Osteoblast (primary cell): ENCODE measurements around the gene HHAT. TPM values are rescaled to one million over a fixed set of nuclear protein-coding genes. Genes with fewer than 3 reads are reported as not detected.
A peak's percentile ranks its signal among the peaks of the same experiment; 100 is the strongest.

ENCODE experiments used
- DNase-seq: peaks from one replicate; pipeline ENCODE4 v3.0.0; 2011; ENCODE audit warnings: low spot score, mixed read lengths; ENCODE audit not compliant: insufficient read length; ENCODE audit errors: missing footprints
- H2AFZ ChIP-seq: 2 replicates; pipeline ENCODE4 v1.6.0; 2011; ENCODE audit warnings: mild to moderate bottlenecking, low read length
- H3K27ac ChIP-seq: 2 replicates; pipeline ENCODE4 v1.5.1; 2011; ENCODE audit warnings: mild to moderate bottlenecking, low read depth, low read length, moderate library complexity
- H3K27me3 ChIP-seq: 2 replicates; pipeline ENCODE4 v1.6.0; 2012; ENCODE audit warnings: mild to moderate bottlenecking, control low read depth, inconsistent platforms, low read length, moderate library complexity; ENCODE audit not compliant: insufficient read depth
- H3K36me3 ChIP-seq: 2 replicates; pipeline ENCODE4 v1.5.1; 2011; ENCODE audit warnings: mild to moderate bottlenecking, low read length, control low read depth, moderate library complexity; ENCODE audit not compliant: insufficient read depth
- H3K4me1 ChIP-seq: 2 replicates; pipeline ENCODE4 v1.5.1; 2011; ENCODE audit warnings: mild to moderate bottlenecking, low read length, control low read depth, moderate library complexity; ENCODE audit not compliant: insufficient read depth
- H3K4me2 ChIP-seq: 2 replicates; pipeline ENCODE4 v1.6.0; 2011; ENCODE audit warnings: mild to moderate bottlenecking, low read length; ENCODE audit not compliant: insufficient read depth
- H3K4me3 ChIP-seq: fragments of 200-600 bp; sonication (generic); 3 replicates; pipeline ENCODE4 v1.5.1; 2012; ENCODE audit warnings: mild to moderate bottlenecking, low read length, inconsistent platforms; ENCODE audit not compliant: insufficient read depth
- H3K79me2 ChIP-seq: 2 replicates; pipeline ENCODE4 v1.6.0; 2012; ENCODE audit warnings: mild to moderate bottlenecking, low read length, control low read depth, inconsistent platforms; ENCODE audit not compliant: insufficient read depth
- H3K9me3 ChIP-seq: 2 replicates; pipeline ENCODE4 v1.5.1; 2011; ENCODE audit warnings: low read depth, low read length, control low read depth
- H4K20me1 ChIP-seq: 2 replicates; pipeline ENCODE4 v1.6.0; 2012; ENCODE audit warnings: mild to moderate bottlenecking, low read length, control low read depth; ENCODE audit not compliant: insufficient read depth
- CTCF ChIP-seq: IDR thresholded peaks from 2 replicates; pipeline ENCODE4 v1.5.1; 2011; ENCODE audit warnings: mild to moderate bottlenecking, low read depth, low read length, moderate library complexity; ENCODE audit errors: extremely low read depth
- total RNA-seq: library from RNA; depleted of rRNA; stranded (reverse); fragments of >200 nt; gene quantifications from 2 replicates; pipeline ENCODE4 v1.2.3, GENCODE V29; 2012

Gene HHAT
- total RNA-seq, 1 donor = 5.1 TPM

GRCh38 chr1:210669951-210670350 is 341.2 kb downstream of the HHAT start:
- no peaks in the 10 kb centered on the region for H3K79me2 ChIP-seq
- H3K4me2 ChIP-seq = no peak overlapping the region
- no peak for TF ChIP-seq CTCF
- no peaks in the 10 kb centered on the region for H4K20me1 ChIP-seq
- H3K27ac ChIP-seq = no peak overlapping the region
- no peak overlapping the region for H2AFZ ChIP-seq
- H3K9me3 ChIP-seq = no peaks in the 10 kb centered on the region
- H3K36me3 ChIP-seq = no peaks in the 10 kb centered on the region
- no peak for DNase-seq
- no peaks in the 10 kb centered on the region for H3K27me3 ChIP-seq
- H3K4me3 ChIP-seq = no peak overlapping the region
- no peaks in the 10 kb centered on the region for H3K4me1 ChIP-seq

- Histone ChIP-seq H2AFZ (no peak overlapping the region), H3K9me3 (no peaks in the 10 kb centered on the region), H3K4me1 (no peaks in the 10 kb centered on the region), H3K79me2 (no peaks in the 10 kb centered on the region), H4K20me1 (no peaks in the 10 kb centered on the region), H3K27me3 (no peaks in the 10 kb centered on the region), H3K27ac (no peak overlapping the region), H3K4me3 (no peak overlapping the region), H3K4me2 (no peak overlapping the region), H3K36me3 (no peaks in the 10 kb centered on the region)
- no peak for TF ChIP-seq CTCF
- DNase-seq = no peak
Measured at GRCh38 chr1:210674151-210674550, 345.4 kb downstream of the HHAT start.

GRCh38 chr1:210676539-210676938 is 347.8 kb downstream of the HHAT start:
- Histone ChIP-seq H3K4me3 (no peak overlapping the region), H3K36me3 (no peaks in the 10 kb centered on the region), H3K9me3 (no peaks in the 10 kb centered on the region), H3K27ac (no peak overlapping the region), H3K4me2 (no peak overlapping the region), H3K4me1 (no peaks in the 10 kb centered on the region), H3K27me3 (no peaks in the 10 kb centered on the region), H2AFZ (no peak overlapping the region), H3K79me2 (no peaks in the 10 kb centered on the region), H4K20me1 (no peaks in the 10 kb centered on the region)
- TF ChIP-seq CTCF = no peak
- no peak for DNase-seq

- no peak overlapping the region for H2AFZ ChIP-seq
- H3K79me2 ChIP-seq = no peaks in the 10 kb centered on the region
- no peaks in the 10 kb centered on the region for H4K20me1 ChIP-seq
- no peaks in the 10 kb centered on the region for H3K4me1 ChIP-seq
- no peaks in the 10 kb centered on the region for H3K9me3 ChIP-seq
- H3K4me2 ChIP-seq = no peak overlapping the region
- peak; percentile 26 for DNase-seq
- no peaks in the 10 kb centered on the region for H3K27me3 ChIP-seq
- H3K36me3 ChIP-seq = peaks cover 3% of the 10 kb centered on the region
- H3K4me3 ChIP-seq = no peak overlapping the region
- no peak for TF ChIP-seq CTCF
- H3K27ac ChIP-seq = no peak overlapping the region
Measured at GRCh38 chr1:210677533-210677932, 348.8 kb downstream of the HHAT start.
